Activated naive CD8-positive, alpha-beta T cell (primary cell): ENCODE measurements around the gene SIDT2.
"Not testable (repeated sequence)": the region's sequence is repeated elsewhere in the genome, so short reads cannot be mapped to it uniquely, and the experiment has no call there.

Experiments used
- H3K27ac Mint-ChIP-seq: one replicate; pipeline ENCODE4 v1.8.0; 2021; ENCODE audit warnings: mixed read lengths
- H3K27me3 Mint-ChIP-seq: one replicate; pipeline ENCODE4 v1.8.0; 2021; ENCODE audit warnings: mixed read lengths
- H3K36me3 Mint-ChIP-seq: one replicate; pipeline ENCODE4 v1.8.0; 2021; ENCODE audit warnings: mixed read lengths
- H3K4me1 Mint-ChIP-seq: one replicate; pipeline ENCODE4 v1.8.0; 2021; ENCODE audit warnings: low read depth, mixed read lengths
- H3K4me3 Mint-ChIP-seq: one replicate; pipeline ENCODE4 v1.8.0; 2021; ENCODE audit warnings: mild to moderate bottlenecking, mixed read lengths
- H3K9me3 Mint-ChIP-seq: one replicate; pipeline ENCODE4 v1.8.0; 2021; ENCODE audit warnings: low read depth, mixed read lengths

SIDT2 gene

DNA sequence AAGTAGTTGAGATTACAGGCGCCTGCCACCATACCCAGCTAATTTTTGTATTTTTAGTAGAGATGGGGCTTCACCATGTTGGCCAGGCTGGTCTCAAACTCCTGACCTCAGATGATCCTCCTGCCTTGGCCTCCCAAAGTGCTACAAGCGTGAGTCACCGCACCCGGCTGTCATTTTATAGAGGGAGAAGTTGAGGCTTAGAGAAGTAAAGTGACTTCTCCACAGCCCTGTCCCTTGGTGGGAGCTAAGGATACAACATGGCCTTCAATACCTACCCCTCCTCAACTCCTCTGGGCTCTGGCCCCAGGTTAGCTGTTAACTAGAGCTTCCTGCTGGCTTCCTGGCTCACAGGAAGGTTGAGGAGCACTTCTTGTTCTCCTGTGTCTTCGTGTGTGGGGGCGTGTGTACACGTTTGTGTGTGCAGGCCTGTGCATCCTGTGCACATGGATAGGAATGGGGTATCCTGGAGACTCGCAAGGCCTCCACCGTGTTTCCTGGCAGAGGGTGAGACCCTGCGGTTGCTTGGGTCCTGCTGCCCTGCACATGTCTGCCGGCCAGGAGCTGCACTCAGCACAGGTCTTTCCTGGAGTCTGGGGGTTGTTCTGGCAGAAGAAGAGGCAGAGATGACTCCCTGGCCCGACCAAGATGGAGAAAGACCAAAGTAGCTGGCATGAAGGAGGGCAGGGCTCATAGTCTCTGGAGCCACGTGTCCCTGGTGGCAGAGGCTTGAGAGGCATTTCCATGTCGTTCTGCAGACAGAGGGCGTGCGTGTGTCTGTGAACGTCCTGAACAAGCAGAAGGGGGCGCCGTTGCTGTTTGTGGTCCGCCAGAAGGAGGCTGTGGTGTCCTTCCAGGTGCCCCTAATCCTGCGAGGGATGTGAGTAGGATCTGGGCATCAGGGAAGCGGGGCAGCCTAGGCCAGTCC lies 2.4 kb downstream of the SIDT2 start:
- H3K4me3 Mint-ChIP-seq, result peak overlapping the region; percentile 92
- H3K9me3 Mint-ChIP-seq, result no peaks in the 10 kb centered on the region
- H3K4me1 Mint-ChIP-seq, result peaks cover 25% of the 10 kb centered on the region
- peaks cover 2% of the 10 kb centered on the region for H3K36me3 Mint-ChIP-seq
- no peaks in the 10 kb centered on the region for H3K27me3 Mint-ChIP-seq
- peak overlapping the region; percentile 68 for H3K27ac Mint-ChIP-seq

DNA sequence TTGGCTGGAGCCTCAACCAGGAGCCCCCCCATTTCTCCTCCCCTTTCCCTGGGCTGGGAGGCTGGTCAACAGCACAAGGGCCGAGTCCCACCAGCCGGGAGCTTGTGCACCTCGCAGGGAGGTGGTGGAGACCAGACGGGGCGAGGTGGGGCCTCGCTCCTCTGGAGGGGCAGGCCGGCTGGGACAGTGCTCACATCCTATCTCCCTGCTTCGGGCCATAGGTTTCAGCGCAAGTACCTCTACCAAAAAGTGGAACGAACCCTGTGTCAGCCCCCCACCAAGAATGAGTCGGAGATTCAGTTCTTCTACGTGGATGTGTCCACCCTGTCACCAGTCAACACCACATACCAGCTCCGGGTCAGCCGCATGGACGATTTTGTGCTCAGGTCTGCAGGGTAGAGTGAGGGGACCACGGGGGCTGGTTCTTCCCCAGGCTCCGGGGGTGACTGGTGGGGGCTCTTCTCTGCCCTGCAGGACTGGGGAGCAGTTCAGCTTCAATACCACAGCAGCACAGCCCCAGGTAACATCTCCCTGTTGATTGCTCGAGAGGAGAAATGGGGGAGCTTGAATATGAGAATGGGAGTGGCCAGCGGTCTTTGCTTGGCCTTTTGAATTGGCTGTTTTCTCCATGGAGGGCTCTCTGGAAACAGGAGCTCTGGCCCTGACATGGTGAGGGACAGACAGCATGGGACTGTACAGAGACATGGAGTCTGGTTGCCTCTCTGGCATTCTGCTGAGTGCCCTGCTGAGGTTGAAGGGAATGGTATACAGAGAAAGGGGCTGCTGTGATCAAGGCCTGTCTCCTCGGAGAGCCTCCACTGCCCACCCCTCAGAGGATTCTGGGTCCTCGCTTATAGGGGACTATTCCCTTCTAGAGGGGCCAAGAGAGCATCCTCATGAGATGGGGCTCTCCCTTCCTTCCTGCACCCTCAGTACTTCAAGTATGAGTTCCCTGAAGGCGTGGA lies 3.3 kb downstream of the SIDT2 start:
- no peak overlapping the region for H3K4me3 Mint-ChIP-seq
- H3K27me3 Mint-ChIP-seq, result no peaks in the 10 kb centered on the region
- peaks cover 2% of the 10 kb centered on the region for H3K36me3 Mint-ChIP-seq
- peaks cover 25% of the 10 kb centered on the region for H3K4me1 Mint-ChIP-seq
- H3K9me3 Mint-ChIP-seq, result no peaks in the 10 kb centered on the region
- H3K27ac Mint-ChIP-seq, result no peak overlapping the region

GRCh38 chr11:117182551-117182935 lies 4.0 kb downstream of the SIDT2 start:
- H3K36me3 Mint-ChIP-seq, result peaks cover 2% of the 10 kb centered on the region
- H3K4me3 Mint-ChIP-seq, result no peak overlapping the region
- no peak overlapping the region for H3K27ac Mint-ChIP-seq
- no peaks in the 10 kb centered on the region for H3K9me3 Mint-ChIP-seq
- H3K27me3 Mint-ChIP-seq, result no peaks in the 10 kb centered on the region
- H3K4me1 Mint-ChIP-seq, result peaks cover 25% of the 10 kb centered on the region

GRCh38 chr11:117183178-117183577 lies 4.6 kb downstream of the SIDT2 start:
- not testable (repeated sequence) for H3K27ac Mint-ChIP-seq, H3K36me3 Mint-ChIP-seq, H3K4me3 Mint-ChIP-seq, H3K9me3 Mint-ChIP-seq, H3K27me3 Mint-ChIP-seq
- H3K4me1 Mint-ChIP-seq, result peaks cover 19% of the 10 kb centered on the region

- peaks cover 2% of the 10 kb centered on the region for H3K36me3 Mint-ChIP-seq
- no peaks in the 10 kb centered on the region for H3K27me3 Mint-ChIP-seq
- peaks cover 15% of the 10 kb centered on the region for H3K4me1 Mint-ChIP-seq
- no peaks in the 10 kb centered on the region for H3K9me3 Mint-ChIP-seq
- no peak overlapping the region for H3K4me3 Mint-ChIP-seq
- no peak overlapping the region for H3K27ac Mint-ChIP-seq
Observed at GRCh38 chr11:117183724-117184349, 5.3 kb downstream of the SIDT2 start.

DNA sequence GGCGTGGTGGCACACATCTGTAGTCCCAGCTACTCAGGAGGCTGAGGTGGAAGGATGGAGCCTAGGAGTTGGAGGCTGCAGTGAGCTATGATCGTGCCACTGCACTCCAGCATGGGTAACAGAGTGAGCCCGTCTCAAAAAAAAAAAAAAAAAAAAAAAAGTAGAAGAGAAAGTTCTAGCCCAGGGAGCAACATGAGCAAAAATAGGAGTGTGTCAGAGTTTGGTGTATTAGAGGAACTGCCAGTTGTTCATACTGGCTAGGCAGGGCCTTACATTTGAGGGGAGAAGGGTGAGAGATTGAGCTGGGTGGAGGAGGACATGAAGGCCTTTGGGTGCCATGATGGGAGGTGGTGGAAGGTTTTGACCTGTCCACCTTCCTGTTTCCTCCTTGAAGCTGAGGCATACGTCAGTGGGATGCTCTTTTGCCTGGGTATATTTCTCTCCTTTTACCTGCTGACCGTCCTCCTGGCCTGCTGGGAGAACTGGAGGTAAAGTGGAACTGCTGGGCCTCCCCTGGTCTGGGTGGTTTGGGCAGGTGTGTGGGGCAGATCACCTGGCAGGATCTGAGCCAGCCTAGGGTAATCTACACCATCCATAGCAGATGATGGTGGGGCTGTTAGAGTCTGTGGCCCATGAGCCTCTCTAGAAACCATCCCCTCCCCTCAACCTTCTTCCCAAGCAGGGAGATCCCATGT lies 7.3 kb downstream of the SIDT2 start:
- H3K4me1 Mint-ChIP-seq, result peaks cover 3% of the 10 kb centered on the region
- no peaks in the 10 kb centered on the region for H3K36me3 Mint-ChIP-seq
- no peak overlapping the region for H3K27ac Mint-ChIP-seq
- H3K27me3 Mint-ChIP-seq, result no peaks in the 10 kb centered on the region
- no peaks in the 10 kb centered on the region for H3K9me3 Mint-ChIP-seq
- H3K4me3 Mint-ChIP-seq, result no peak overlapping the region

- no peak overlapping the region for H3K27ac Mint-ChIP-seq
- no peaks in the 10 kb centered on the region for H3K27me3 Mint-ChIP-seq
- no peaks in the 10 kb centered on the region for H3K4me1 Mint-ChIP-seq
- H3K36me3 Mint-ChIP-seq, result no peaks in the 10 kb centered on the region
- no peaks in the 10 kb centered on the region for H3K9me3 Mint-ChIP-seq
- no peak overlapping the region for H3K4me3 Mint-ChIP-seq
Observed at GRCh38 chr11:117186431-117186761, 7.9 kb downstream of the SIDT2 start.

DNA sequence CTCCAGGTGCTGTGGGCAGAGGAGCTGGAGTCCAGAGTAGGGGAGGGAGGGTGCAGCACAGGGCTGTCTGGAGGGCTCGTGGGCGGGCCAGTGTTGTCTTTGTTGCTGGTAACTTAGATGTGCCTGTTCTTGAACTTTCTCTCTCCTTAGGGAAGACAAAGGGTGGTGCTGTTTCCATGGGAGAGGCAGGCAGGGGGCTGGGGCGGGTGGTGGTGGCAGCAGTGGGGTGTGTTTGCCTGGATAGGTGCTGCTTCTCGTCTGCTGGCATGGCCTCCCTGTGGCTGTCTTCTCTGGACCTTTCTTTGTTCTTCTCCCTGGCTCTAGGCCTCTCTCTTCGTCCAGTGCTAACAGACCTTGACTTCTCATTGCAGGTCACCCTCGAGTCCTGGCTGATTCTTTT lies 8.5 kb downstream of the SIDT2 start:
- no peaks in the 10 kb centered on the region for H3K9me3 Mint-ChIP-seq
- no peak overlapping the region for H3K27ac Mint-ChIP-seq
- H3K4me1 Mint-ChIP-seq, result no peaks in the 10 kb centered on the region
- H3K27me3 Mint-ChIP-seq, result no peaks in the 10 kb centered on the region
- H3K36me3 Mint-ChIP-seq, result no peaks in the 10 kb centered on the region
- H3K4me3 Mint-ChIP-seq, result no peak overlapping the region

DNA sequence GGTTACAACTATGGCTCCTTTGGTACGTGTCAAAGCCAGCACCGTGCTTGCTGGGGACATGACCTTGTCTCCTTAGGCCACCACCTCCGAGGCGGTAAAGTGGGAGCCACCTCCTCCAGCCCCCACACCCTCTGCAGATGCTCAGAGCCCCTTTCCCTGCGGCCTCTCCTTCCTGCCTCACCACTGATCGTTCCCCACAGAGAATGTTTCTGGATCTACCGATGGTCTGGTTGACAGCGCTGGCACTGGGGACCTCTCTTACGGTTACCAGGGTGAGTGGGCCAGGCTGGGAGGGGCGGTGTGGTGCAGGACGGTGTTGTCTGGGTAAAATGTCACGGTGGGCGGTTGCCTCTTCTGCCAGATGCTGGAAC lies 8.9 kb downstream of the SIDT2 start:
- H3K4me1 Mint-ChIP-seq, result no peaks in the 10 kb centered on the region
- no peak overlapping the region for H3K4me3 Mint-ChIP-seq
- no peaks in the 10 kb centered on the region for H3K36me3 Mint-ChIP-seq
- H3K27ac Mint-ChIP-seq, result no peak overlapping the region
- no peaks in the 10 kb centered on the region for H3K9me3 Mint-ChIP-seq
- no peaks in the 10 kb centered on the region for H3K27me3 Mint-ChIP-seq

DNA sequence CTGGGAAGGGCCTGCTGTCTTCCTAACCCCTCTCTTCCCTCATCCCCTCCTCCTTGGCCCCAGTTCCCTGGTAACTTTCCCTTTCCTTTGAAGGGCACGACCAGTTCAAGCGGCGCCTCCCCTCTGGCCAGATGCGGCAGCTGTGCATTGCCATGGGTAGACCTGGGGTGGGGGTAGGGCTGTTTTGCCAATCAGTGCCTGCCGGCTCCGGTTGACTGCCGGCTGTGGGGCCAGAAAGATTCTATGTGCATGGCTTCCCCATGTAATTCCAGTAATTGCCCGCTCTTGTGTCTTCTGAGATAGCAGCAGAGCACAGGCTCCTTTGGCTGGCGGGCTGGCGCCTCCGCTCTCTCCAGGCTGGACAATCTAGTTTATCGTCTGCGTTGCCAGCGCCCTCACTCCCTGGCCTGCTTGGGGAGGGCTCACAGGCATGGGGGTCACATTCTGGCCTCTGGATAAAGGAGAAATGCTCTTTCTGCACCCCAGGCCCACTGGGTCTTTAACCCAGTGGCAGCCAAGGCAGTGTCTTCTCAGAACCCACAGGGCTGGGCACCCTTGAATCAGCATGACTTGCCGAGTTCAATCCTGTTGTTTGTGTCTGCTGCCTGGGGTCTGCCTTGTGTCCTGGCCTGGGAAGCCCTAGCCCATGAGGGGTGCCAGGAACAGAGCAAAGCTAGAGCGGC lies 9.4 kb downstream of the SIDT2 start:
- Mint-ChIP-seq H3K9me3 (no peaks in the 10 kb centered on the region), H3K36me3 (no peaks in the 10 kb centered on the region), H3K4me3 (no peak overlapping the region), H3K27me3 (no peaks in the 10 kb centered on the region), H3K4me1 (no peaks in the 10 kb centered on the region), H3K27ac (no peak overlapping the region)

DNA sequence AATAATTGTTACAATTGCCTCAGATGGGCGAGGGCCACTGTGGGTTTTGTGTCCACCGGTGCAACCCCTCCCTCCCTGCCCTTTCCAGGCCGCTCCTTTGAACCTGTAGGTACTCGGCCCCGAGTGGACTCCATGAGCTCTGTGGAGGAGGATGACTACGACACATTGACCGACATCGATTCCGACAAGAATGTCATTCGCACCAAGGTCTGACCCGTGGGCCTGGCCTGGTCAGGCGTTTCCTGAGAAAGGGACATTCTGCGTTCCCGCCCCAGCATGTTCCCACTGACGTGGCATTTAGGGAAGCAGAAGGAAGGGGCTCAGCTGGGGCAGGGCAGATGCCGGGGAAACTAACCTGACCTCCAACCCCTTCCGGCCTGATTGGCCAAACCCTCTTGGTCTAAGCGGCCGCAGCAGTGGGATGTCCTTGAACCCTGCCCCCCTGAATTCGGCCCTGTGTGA lies 10.1 kb downstream of the SIDT2 start:
- H3K4me3 Mint-ChIP-seq, result no peak overlapping the region
- H3K36me3 Mint-ChIP-seq, result no peaks in the 10 kb centered on the region
- H3K4me1 Mint-ChIP-seq, result no peaks in the 10 kb centered on the region
- no peaks in the 10 kb centered on the region for H3K9me3 Mint-ChIP-seq
- no peak overlapping the region for H3K27ac Mint-ChIP-seq
- no peaks in the 10 kb centered on the region for H3K27me3 Mint-ChIP-seq

GRCh38 chr11:117189191-117189940 lies 10.8 kb downstream of the SIDT2 start:
- Mint-ChIP-seq H3K36me3 (no peaks in the 10 kb centered on the region), H3K4me1 (no peaks in the 10 kb centered on the region), H3K27me3 (no peaks in the 10 kb centered on the region), H3K4me3 (no peak overlapping the region), H3K9me3 (no peaks in the 10 kb centered on the region), H3K27ac (peak overlapping the region; percentile 50)

DNA sequence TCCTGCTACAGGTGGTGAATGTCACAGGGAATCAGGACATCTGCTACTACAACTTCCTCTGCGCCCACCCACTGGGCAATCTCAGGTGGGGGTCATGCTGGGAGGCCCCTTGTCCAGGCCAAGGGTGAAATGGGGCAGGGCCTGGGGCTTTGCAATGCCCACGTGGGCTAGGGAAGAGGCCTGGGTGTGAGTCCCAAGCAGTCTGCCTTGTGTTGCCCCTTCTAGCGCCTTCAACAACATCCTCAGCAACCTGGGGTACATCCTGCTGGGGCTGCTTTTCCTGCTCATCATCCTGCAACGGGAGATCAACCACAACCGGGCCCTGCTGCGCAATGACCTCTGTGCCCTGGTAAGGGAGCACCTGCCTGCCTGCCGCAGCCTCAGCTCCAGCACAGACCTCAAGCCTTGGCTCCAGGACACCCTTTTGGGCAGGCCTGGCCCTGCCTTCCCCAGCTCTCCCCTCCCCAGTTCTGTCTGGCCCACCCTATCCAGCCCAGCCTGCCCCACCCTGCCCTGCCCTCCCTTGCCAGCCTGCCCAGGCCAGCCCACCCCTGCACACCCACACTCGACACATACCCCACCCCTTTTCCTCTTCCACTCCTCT lies 11.5 kb downstream of the SIDT2 start:
- H3K9me3 Mint-ChIP-seq, result no peaks in the 10 kb centered on the region
- H3K27ac Mint-ChIP-seq, result no peak overlapping the region
- H3K27me3 Mint-ChIP-seq, result no peaks in the 10 kb centered on the region
- no peaks in the 10 kb centered on the region for H3K4me1 Mint-ChIP-seq
- H3K4me3 Mint-ChIP-seq, result no peak overlapping the region
- H3K36me3 Mint-ChIP-seq, result no peaks in the 10 kb centered on the region
